Superior temporal gyrus (tissue), 1 donor: ENCODE measurements around the gene TSPAN9.

Experiments
- DNase-seq: peaks from one replicate; pipeline ENCODE4 v3.0.0-alpha.2; 2016; ENCODE audit errors: extremely low spot score

The TSPAN9 gene

DNA sequence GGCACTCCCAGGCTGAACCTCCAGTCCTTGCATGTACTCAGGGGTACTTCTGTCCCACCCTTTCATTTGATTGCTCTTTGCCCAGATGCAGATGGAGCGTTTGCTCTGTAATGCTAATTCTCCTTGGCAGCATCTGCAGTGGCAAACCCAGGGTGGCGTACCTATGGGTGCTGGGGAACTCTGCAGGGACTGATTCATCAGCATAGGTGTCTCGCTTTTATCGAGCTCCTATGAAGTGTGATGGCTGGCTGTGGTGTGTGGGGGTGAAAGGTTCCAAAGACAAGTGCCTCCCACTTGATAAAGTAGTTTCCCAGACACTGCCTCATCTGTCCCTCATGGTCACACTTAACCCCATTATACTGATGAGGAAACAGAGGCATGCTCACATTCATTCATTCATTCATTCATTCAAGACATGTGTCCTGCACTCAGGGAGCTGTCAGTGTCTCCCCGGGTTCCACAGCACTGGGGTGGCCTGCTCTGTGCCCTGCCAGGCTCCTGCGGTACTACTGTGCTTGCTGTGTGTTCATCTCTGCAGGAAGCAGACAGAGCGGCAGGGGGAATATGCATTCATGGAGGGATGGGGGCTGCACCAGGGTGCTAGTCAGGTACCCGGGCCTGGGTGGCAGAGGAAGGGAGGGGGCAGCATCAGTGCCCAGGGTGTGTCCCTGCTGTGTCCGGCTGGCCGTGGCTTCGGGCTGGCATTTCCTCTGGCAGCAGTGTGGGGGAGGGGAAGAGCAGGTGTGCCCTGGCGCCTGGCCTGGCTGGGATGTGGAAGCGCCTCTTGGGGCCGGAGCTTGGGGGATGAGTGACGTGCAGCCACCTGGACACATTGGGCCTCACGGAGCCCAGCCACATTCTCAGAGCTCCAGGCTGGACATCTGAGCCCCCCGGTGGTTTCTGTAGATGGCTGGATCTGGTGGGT is 110.9 kb downstream of the TSPAN9 start:
- no peak for DNase-seq

DNA sequence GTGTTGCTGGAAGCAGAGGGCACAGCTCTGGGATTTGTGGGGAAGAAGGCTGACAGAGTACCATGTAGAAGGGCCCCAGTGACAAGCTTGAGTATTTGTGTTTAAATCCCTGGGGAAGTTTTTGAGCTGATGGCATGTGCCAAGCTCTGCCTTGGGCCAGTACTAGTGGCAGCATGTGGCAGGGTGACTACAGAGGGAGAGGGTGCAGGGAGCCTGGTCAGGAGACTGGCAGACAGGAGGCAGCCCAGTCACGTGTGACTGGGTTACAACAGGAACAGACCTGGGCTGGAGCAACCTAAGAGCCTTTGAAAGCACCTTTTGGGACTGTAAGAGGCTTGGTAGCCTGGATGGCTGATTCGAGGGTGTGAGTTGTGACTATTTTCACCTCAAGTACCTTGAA is 112.1 kb downstream of the TSPAN9 start:
- DNase-seq, result no peak

DNA sequence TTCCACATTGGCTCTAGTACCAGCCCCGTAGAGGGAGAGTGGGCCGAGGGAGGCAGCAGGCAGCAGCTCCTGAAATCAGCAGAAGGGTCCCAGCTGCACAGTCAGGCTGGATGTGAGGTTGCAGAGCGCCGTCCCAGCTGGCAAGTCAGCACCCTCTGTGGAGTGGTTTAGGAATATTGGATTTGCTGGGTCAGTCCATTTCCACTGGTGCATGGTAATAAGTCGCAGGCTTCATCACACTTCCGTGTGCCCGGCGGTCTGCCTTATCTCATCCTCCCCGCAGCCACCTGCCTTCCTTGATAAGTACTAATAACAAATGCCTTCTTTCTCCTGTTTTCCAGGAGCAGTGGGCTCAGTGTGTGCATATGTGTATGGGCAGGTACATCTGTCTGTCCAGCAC is 112.9 kb downstream of the TSPAN9 start:
- DNase-seq, result no peak

DNA sequence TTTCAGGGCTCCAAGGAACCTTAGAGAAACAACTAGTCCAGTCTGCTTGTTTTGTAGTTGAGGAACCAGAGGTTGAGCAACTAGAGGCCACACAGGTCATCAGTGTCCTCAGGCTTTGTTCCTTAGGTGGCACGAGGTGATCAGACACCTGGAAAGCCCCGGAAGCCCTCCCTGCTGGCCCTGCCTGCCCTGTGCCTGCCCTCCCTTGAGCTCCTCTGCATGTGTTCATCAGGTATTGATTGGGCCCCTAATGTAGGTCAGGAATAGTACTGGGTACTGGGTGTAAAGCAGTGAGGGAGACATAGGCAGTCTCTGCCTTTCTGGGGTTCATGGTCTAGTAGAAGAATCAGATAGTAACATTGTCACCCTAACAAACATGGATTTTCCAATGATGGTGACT is 114.3 kb downstream of the TSPAN9 start:
- DNase-seq, result no peak

DNA sequence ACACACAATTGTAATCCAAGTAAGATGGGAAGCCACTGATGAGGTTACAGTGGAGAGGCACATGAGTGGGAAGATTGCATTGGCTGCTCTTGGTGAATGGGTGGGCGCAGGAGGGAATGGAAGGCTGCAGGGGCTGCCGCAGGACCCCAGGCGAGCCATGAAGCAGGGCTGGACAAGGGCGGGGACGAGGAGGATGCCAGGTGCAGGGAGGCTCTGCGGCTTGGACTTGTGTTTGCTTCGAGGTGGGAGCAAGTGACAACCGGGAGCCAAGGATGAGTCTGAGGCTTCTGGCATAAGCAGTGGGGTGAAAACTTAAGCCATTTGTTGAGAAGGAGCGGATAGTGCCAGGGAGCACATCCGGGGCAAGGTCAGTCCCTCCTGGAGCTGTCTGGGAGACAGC is 115.0 kb downstream of the TSPAN9 start:
- DNase-seq, result no peak

DNA sequence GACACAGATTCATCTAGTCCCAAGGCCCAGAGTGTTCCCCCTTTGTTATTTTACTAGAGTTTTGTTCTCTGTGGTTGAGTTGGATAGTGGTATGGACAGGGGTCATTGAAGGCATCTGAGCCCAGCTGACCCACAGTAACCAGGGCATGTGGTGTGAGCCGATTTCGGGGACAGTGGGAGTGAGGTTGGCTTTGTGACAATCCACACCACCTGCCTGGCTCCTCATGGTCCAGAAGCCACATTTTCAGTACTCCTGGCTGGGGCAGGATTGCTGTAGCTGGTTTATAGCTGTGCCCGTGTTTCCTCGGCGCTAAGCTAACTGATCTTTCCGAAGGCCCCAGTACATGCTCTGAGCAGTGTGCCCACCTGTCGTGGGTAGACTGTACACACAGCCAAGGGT is 116.0 kb downstream of the TSPAN9 start:
- DNase-seq, result no peak

DNA sequence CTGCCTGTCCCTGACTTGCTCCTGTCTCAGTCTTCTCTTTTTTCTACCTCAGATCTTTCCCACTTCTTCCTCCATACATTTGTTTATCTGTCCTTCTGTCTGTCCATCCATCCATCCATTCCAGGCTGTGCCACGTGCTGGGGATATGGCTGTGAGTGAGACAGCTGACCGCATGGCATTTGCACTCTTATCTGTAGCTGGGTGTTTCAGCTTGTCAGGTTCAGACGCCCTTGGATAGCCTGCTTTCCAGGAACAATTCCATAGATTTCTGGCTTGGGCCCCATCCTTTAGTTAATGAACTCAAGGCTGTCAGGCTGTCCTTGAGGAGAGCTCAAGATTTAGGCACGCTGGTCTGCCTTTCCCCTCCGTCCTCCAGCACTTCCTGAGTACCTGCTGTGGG is 116.6 kb downstream of the TSPAN9 start:
- DNase-seq, result no peak

DNA sequence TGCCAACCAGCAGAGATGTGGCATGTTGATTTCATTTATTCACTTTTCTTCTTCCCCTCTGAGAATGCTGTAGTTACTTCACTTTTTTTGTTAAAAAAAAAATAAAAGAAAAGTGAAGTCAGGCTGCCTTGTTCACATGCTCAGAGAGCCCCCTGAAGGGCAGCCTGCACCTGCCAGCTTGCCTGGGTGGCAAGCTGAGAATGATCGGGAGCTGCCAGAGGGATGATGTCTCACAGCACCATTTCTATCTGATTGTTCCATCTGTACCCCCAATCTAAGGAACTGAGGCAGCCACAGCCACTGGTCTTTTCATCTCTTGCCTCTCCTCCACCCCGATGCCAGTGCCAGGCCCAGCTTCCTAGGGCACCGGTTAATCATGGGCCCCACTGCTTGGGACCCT is 118.2 kb downstream of the TSPAN9 start:
- DNase-seq, result no peak

DNA sequence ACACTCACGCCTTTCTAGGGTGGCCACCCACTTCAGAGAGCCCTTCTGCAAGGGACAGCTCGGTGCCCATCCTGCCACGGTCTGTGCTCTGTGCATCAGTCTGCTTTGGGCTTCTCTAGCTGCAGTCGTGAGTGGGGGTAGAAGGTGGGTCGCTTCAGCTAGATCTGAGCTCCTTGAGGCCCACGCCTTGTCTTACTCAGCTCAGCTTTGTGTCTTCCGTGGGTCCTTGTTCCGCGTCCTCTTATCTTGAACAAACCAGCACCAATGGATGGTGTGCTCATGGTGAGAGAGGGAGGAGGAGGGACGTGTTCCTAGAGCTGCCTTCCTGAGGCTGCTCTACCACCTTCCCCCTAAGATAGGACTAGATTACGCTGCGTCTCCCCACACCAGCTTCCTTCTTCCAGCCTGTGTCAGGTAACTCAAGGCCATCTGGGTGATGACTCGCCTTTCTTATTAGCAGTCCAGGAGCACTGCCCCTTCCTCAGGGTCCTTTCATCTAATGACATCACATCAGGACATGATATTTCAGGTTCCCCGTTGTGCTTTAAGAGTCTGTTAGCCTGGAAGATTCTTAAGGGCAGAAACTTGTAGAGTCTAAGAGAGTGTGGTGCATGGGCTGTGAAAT is 118.8 kb downstream of the TSPAN9 start:
- no peak for DNase-seq

DNA sequence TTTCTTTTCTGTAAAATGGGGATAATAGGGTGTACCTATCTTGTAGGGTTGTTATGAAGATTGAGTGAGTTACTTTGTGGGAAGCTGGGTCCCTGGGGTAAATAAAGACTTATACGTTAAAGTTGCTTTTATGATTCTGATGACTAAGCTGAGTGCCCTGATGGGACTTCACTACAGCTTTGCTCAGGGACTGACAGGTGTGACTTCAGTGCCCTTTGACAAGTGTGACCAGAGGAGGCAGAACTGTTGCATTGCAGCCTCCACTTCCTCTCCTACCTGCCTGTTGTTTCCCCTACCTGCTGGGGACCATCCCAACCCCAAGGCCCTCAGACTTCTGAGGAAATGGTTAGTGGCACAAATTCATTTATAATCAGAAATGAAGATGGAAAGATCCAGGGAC is 119.3 kb downstream of the TSPAN9 start:
- DNase-seq, result no peak

DNA sequence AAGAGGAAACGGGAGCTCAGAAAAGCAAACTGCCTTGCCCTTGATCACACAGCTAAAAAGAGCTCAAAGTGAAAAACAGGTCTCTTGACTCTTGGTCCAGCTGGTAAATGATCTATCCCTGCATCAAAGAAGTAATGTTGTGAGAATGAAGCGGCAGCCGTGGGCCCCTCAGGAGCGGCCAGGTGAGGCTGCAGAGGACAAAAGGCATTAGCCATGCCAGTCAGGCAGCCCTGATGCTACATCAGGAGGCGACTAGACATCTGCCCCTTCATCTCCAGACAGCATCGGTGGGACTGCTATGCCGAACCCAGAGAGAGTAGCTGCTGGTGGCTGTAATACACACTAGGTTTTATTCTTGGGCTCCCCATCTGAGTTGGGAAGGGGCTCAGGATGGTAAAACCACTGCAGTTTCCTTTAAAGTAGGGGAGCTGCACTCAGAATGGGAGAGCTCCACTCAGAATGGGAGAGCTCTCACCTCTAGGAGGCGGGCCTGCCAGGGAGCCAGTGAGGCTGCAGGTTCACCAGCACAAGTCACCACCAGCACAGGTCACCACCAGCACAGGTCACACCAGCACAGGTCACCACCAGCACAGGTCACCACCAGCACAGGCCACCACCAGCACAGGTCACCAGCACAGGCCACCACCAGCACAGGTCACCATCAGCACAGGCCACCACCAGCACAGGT is 120.1 kb downstream of the TSPAN9 start:
- DNase-seq, result no peak

DNA sequence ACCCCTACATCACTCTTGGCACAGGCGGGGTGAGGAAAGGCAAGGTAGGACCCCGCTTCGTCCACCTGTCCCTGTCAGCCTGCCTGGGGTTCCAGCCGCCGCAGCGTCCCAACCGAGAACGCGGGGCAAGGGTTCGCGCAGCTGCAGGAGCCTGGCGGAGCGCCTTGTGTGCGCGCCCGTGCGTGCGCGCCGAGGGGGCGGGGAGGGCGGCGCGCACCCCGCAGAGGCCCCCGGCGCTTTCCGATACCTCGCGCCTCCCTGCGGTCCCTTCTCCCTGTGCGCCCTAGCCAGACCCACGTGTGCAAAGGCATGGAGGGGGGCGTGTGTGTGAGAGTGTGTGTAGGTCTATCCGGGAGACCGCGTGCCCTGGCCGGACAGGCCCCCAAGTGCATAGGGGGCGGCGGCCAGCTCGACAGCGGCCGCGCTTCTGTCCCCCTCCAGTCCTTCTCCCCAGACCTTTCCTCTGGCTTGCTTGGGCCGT is 122.4 kb downstream of the TSPAN9 start:
- DNase-seq, result no peak

DNA sequence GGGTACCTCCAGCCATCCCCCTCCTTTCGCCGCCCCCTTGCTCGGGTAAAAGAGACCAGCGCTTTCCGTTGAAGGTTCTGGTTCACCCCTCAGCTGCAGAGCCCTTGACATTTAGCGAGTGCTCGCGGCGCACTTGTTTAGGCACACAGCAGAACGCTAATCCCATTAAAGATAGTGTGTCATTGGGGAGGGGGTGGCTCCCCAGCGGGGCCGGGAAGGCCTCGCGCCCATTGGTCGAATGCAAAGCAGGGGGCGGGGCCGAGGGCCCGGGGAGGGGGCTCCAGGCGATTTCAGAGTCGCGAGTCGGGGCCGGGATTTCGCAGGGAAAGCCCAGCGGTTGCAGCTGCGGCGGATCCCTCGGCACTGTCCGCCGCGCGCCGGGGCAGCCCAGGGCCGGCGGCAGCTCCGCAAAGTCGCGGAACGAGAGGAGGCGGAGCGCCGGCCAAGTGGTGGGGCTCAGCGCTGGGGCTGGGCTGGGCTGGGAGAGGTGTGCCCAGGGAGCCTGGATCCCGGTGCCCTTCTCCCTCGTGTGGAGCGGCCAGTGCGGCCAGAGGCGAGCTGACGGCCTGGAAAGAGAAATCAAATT is 122.9 kb downstream of the TSPAN9 start:
- DNase-seq, result no peak

DNA sequence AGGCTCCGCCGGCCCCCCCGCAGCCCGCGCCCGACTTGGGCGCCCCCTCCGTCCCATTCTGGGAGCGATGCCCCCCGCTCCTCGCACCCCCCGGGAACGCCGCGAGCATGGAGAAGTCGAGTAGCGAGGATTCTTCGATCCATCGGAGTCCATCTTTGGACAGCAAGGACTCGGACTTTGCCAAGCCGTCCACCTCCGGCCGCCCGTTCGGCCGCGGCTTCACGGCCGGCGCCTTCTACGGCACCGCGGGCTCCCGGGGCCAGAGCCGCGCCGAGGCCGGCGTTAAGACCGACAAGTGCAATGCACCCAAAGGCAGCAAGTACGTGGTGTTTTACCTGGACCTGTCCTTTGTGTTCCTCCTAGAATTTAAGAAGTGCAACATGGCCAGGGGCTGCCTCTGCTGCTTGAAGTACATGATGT is 123.6 kb downstream of the TSPAN9 start:
- no peak for DNase-seq

DNA sequence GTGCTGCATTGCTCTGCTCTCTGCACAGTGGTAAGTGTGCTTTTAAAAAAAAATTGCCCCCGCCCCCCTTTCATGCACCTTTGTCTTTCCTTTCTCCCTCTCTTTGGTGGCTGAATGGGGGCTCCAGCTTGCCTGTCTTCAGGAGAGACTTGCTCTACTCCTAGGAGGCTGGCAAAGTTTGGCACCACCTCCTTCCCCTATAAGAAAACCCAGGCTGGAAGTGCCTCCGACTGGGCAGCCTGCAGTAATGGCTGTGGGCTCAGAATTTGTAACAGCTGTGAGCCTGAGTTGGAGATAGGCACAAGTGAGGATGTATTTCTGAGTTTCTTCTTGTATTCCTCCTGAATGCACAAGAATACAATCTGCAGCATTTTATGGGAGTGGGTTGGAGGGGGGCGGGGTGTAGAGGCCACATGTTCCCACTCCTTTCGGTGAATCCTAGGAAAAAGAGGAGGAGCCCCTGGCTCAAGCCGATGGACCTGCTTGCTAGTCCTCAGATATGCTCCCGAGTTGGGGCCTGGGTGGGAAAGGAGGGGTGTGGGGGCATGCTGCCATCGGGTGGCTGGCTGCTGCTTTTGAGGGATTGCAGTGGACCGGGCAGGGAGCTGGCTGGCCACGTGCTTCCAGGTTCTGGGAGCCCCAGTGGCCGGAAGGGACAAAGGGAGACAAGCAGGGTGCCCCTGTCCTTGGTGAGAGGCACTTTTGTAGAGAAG is 124.3 kb downstream of the TSPAN9 start:
- no peak for DNase-seq

DNA sequence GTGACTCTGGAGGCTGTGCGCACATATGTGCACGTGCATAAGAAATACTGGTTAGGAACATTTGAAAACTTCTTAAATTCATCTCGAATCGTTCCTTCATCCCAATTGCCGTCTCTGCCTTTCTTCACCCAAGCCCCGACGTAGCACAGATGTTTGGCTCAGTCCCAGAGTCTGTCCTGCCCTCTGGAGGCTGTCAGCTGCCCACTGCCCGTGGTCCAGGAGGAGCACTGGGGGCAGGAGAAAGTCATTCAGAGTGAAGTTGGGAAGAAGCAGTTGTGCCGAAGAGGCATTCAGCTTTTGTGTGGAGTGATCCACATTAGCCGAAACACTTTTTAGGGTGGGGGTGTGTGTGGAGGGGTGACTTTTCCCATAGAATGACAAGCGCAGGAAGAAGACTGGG is 124.9 kb downstream of the TSPAN9 start:
- DNase-seq, result no peak

DNA sequence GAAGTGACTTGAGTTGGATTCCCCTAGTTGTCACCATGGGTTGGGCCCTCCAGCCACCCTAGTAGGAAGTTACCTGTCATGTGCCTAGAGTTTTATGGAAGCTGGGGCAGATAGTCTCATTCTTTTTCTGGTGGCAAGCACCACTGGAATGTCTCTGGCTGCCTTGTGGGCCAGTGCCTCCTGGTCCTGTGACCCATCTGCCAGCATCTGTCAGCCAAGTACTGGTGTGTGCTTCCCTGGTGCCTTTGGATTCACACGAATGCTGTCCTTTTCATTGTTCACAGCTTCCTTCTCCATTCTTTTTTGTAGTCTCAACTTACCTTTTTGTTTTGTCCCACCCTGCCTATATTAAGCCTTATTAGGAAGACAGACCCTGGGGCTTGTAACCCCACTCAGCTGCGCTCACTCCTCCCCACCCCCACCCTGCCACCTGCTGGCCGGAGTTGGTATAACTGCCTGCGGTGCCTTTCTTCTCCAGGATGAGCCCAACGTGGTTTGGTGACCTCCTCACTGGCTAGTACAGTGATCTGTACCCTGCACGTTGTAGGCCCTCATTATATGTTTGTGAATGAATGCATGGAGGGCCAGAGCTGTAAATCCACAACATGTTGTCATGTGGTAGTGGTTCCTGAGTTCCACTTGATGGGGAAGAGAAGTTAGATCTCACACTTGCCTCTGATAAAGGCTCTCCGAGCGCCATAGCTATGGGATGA is 125.7 kb downstream of the TSPAN9 start:
- peak; percentile 36 for DNase-seq

DNA sequence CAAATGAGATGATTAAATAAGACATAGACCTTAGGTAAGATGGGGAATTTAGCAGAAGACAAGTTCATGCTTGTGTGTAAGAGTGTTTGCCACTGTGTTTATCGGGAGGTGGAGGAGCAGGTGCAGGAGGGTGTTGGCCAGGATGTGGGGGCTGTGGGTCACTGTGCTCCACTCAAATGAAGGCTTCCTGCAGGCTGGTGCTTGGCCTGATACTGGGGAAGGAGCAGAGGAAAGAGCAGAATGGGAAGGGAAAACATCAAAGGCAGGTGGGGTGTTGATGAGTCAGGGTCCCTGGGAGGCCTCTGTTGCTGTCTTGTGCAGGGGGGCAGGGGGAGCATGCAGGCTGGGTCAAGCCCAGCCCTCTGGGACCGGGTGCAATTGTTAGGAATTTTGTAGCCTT is 126.5 kb downstream of the TSPAN9 start:
- no peak for DNase-seq

DNA sequence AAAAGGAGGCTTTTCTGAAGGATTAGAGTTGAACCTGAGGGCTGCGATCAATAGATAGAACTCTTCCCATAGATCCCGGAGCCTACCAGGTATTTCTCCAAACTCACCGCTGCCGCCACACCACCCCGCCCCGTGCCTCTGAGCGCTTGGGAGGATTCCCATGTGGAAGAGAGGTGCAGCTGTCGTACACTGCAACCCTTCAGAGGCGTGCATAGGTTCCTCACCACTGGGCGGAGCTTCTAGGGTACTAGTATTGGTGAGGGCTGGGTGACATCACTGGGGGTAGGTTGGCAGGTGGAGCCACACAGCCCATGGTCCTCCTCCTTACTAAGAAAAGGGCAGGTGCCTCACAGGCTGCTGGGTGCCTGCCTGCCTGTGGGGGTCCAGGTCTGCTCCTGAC is 127.0 kb downstream of the TSPAN9 start:
- no peak for DNase-seq

DNA sequence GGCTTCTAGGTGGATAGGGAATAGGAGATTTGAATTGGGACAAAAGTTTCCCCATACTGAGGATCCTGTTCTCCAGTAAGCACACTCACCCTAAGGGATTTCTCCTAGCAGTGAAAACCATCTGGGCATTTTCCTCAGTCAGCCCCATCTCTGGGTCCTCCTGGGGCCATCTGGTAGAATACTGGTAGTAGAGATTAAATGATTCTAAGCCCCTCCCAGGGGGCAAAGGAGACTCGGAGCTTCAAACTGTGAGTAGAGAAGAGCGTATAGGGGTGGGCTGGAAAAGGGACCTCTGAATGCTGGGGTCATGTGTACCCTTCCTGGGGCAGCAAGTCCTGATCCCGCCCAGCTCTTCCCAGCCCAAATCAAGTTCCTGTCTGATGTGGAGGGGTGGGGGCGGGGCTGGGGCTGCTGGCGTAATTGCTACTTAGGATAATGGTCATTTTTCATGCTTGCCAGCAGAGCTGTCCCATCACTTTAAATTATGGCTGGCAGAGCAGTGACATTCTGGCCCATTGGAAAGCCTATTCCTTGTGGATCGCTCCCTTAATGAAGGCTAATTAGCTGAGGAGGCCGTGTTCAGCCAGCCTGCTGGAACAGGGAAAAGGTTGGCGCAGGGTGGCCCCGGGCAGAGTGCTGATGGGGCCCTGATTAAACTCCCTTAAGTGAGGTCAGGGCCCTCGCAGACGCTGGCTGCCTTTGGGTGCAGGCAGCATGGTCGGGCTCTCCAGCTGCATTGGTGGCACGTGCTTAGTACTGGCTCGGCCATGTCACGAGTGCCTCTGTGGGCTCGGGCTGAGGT is 127.8 kb downstream of the TSPAN9 start:
- no peak for DNase-seq
